ENCODE data around the gene KCNQ1OT1. TPM values are rescaled to one million over a fixed set of nuclear protein-coding genes. Genes with fewer than 3 reads are reported as not detected.

The KCNQ1OT1 gene
- total RNA-seq, 1 experiment from 2014 or later = 1.2 TPM

DNA sequence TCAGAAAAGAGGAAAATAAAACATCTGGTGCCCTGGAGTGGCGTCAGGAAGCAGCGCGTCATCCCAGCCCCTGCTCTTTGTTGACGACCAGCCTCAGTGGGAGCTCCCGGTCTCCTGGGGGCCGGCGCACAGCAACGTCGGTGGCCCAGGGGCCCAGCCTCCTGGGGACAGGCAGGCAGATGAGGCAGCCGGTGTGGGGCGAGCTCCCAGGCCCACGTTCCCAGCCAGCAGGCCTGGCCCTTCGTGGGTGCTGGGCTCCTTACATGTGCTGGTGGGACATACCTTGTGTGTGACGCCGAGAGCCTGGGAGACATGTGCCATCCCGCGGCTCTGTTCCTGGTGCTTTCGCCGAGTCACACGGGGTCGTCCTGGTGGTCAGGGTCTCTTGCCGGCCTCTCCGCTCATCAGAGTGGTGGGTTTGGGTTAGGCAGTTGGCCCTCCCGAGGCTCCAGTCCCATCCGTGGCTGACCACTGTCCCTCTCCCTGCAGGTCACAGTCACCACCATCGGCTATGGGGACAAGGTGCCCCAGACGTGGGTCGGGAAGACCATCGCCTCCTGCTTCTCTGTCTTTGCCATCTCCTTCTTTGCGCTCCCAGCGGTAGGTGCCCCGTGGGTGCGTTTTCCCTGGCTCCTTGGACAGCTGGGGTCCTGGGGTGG, 116.7 kb downstream of the KCNQ1OT1 start:
- Histone ChIP-seq H3K9ac (ENCODE audit: extremely low read depth, insufficient read length, low read length) (no peak overlapping the region), H2AFZ (ENCODE audit: low read length) (no peak overlapping the region), H2BK120ac (ENCODE audit: low read depth, low read length, poor library complexity, severe bottlenecking) (no peak overlapping the region), H3K23ac (ENCODE audit: insufficient read length, low read depth, low read length) (no peak overlapping the region), H3K27ac (ENCODE audit: insufficient read length, low read depth, low read length) (no peak overlapping the region), H3K56ac (ENCODE audit: insufficient read length, low read depth, low read length) (no peak overlapping the region), H2BK5ac (ENCODE audit: insufficient read length, low read length) (no peak overlapping the region), H2AK5ac (ENCODE audit: insufficient read length, low read length) (no peak overlapping the region), H3K14ac (ENCODE audit: insufficient read depth, low read length) (no peak overlapping the region), H3K27me3 (ENCODE audit: insufficient read depth, low read length) (peaks cover 10% of the 10 kb centered on the region; the same call in 1 of the 2 replicates), H3K23me2 (ENCODE audit: insufficient read length, low read depth, low read length, poor library complexity, severe bottlenecking) (no peaks in the 10 kb centered on the region), H2BK15ac (ENCODE audit: low read depth, low read length) (no peak overlapping the region), H4K8ac (replicated peaks; ENCODE audit: insufficient read length, low read depth, low read length) (no peak overlapping the region), H4K91ac (ENCODE audit: insufficient read length, low read depth, low read length) (no peak overlapping the region), H4K20me1 (ENCODE audit: control insufficient read depth, insufficient read depth, insufficient read length) (no peaks in the 10 kb centered on the region), H3K4ac (ENCODE audit: low read depth, low read length) (no peak overlapping the region), H3K9me3 (ENCODE audit: control insufficient read depth, low read depth, low read length) (no peaks in the 10 kb centered on the region), H3K79me1 (ENCODE audit: insufficient read depth, low read depth, low read length, poor library complexity, severe bottlenecking) (no peaks in the 10 kb centered on the region), H3T11ph (ENCODE audit: low read length) (no peak overlapping the region), H3K4me2 (ENCODE audit: insufficient read depth, insufficient read length, low read length) (no peak overlapping the region), H2BK20ac (ENCODE audit: low read depth, low read length, poor library complexity, severe bottlenecking) (no peak overlapping the region), H4K5ac (ENCODE audit: insufficient read length, low read depth, low read length) (no peak overlapping the region), H3K79me2 (ENCODE audit: insufficient read depth, low read length) (no peaks in the 10 kb centered on the region), H2BK12ac (ENCODE audit: insufficient read length, low read depth, low read length) (no peak overlapping the region), H3K18ac (ENCODE audit: insufficient read length, low read depth, low read length) (no peak overlapping the region), H3K4me1 (ENCODE audit: insufficient read depth, low read length) (no peaks in the 10 kb centered on the region)
- peaks cover 2 to 3% of the 10 kb centered on the region in 2 experiments; a peak in 1 of 4 replicates for H3K4me1 Mint-ChIP-seq
- no peak overlapping the region for H3K27ac Mint-ChIP-seq
- no peaks in the 10 kb centered on the region for H3K9me3 Mint-ChIP-seq
- H3K27me3 Mint-ChIP-seq (ENCODE audit: low read depth) = peaks cover 59% of the 10 kb centered on the region
- TF ChIP-seq, protein P1, sequence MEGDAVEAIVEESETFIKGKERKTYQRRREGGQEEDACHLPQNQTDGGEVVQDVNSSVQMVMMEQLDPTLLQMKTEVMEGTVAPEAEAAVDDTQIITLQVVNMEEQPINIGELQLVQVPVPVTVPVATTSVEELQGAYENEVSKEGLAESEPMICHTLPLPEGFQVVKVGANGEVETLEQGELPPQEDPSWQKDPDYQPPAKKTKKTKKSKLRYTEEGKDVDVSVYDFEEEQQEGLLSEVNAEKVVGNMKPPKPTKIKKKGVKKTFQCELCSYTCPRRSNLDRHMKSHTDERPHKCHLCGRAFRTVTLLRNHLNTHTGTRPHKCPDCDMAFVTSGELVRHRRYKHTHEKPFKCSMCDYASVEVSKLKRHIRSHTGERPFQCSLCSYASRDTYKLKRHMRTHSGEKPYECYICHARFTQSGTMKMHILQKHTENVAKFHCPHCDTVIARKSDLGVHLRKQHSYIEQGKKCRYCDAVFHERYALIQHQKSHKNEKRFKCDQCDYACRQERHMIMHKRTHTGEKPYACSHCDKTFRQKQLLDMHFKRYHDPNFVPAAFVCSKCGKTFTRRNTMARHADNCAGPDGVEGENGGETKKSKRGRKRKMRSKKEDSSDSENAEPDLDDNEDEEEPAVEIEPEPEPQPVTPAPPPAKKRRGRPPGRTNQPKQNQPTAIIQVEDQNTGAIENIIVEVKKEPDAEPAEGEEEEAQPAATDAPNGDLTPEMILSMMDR (conservative IDR thresholded peaks at IDR 0.05) = no peak
- no CpG with 5 or more reads among the region's 33 CpGs for WGBS (ENCODE audit: extremely low coverage, insufficient read length, low lambda C conversion rate)
- no peak overlapping the region for H3K4me3 Mint-ChIP-seq
- peak; percentile 24 for DNase-seq
- no peaks in the 10 kb centered on the region for H3K36me3 Mint-ChIP-seq (ENCODE audit: insufficient read depth in 1 of 3, low read depth in 3 of 3)
